Forelimb muscle (tissue), 1 donor: ENCODE results near the gene LIPE. TPM values are rescaled to one million over a fixed set of nuclear protein-coding genes. Genes with fewer than 3 reads are reported as not detected.

Source experiments
- DNase-seq: peaks from one replicate; pipeline ENCODE4 v3.0.0-alpha.2; 2013; ENCODE audit warnings: low read depth
- polyA plus RNA-seq: library from polyadenylated mRNA; unstranded; fragments of 120-200 nt; gene quantifications from one replicate; pipeline ENCODE4 v1.2.1, GENCODE V29; 2013; ENCODE audit not compliant: insufficient read length

The LIPE gene
- polyA plus RNA-seq, 1 donor = 11.1 TPM

- no peak for DNase-seq
These were observed 74.6 kb downstream of the LIPE start for GRCh38 chr19:42352301-42353259.

Other genes starting within 250 kb of the LIPE start
- 13.3 TPM for gene DEDD2, start 209.7 kb downstream of the LIPE start, polyA plus RNA-seq
- gene ZNF526, start 207.1 kb downstream of the LIPE start, polyA plus RNA-seq = 5.1 TPM
- 42.1 TPM for gene GSK3A, start 184.8 kb downstream of the LIPE start, polyA plus RNA-seq
- 33.8 TPM for gene ERF, start 172.3 kb downstream of the LIPE start, polyA plus RNA-seq
- 34.2 TPM for gene CIC, start 158.1 kb downstream of the LIPE start, polyA plus RNA-seq
- gene PRR19, start 125.3 kb downstream of the LIPE start, polyA plus RNA-seq = 0.49 TPM
- 22.3 TPM for gene PAFAH1B3, start 124.8 kb downstream of the LIPE start, polyA plus RNA-seq
- gene TMEM145, start 114.1 kb downstream of the LIPE start, polyA plus RNA-seq = 0.43 TPM
- gene MEGF8, start 101.8 kb downstream of the LIPE start, polyA plus RNA-seq = 30.3 TPM
- gene CNFN, start 37.1 kb downstream of the LIPE start, polyA plus RNA-seq = not detected
- not detected for gene CXCL17, start 15.6 kb upstream of the LIPE start, polyA plus RNA-seq
- 2.6 TPM for gene CEACAM1, start 101.1 kb upstream of the LIPE start, polyA plus RNA-seq
- gene CEACAM8, start 167.5 kb upstream of the LIPE start, polyA plus RNA-seq = 0.18 TPM